Gastroesophageal sphincter (tissue), 3 donors: ENCODE measurements around the gene POC5.

Experiments used
- POLR2A ChIP-seq, 2 donors: fragments of 450-650 bp; IDR thresholded peaks; one replicate each; pipeline ENCODE4 v1.6.1; 2017; ENCODE audit warnings: antibody characterized with exemption in 2 of 2, mild to moderate bottlenecking in 2 of 2, moderate library complexity in 1 of 2
- POLR2AphosphoS5 ChIP-seq: sonication (generic); formaldehyde crosslinking; IDR thresholded peaks from one replicate; pipeline ENCODE4 v1.6.1; 2017; ENCODE audit warnings: antibody characterized with exemption
- TF ChIP-seq, protein P1 (sequence below), 4 experiments: fragments of 200-600 bp in 2 of 4; fragments of 450-650 bp in 2 of 4; sonication (generic) in 1 of 4; IDR thresholded peaks; one replicate each; pipeline ENCODE4 v1.5.1; 2017 to 2019; ENCODE audit warnings: antibody characterized with exemption in 4 of 4, mild to moderate bottlenecking in 2 of 4, moderate library complexity in 2 of 4

DNA sequence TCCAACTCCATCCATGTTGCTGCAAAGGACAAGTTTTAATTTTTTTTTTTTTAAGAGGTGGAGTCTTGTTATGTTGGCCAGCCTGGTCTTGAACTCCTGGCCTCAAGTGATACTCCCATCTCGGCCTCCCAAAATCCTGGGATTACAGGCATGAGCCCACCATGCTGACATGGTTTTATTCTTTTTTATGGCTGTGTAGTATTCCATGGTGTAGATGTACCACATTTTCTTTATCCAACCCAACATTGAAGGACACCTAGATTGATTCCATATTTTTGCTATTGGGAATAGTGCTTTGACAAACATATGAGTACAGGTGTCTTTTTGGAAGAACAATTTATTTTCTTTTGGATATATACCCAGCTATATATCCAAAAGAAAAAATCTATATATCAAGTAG, 6.1 kb upstream of the POC5 start:
- TF ChIP-seq, protein P1, sequence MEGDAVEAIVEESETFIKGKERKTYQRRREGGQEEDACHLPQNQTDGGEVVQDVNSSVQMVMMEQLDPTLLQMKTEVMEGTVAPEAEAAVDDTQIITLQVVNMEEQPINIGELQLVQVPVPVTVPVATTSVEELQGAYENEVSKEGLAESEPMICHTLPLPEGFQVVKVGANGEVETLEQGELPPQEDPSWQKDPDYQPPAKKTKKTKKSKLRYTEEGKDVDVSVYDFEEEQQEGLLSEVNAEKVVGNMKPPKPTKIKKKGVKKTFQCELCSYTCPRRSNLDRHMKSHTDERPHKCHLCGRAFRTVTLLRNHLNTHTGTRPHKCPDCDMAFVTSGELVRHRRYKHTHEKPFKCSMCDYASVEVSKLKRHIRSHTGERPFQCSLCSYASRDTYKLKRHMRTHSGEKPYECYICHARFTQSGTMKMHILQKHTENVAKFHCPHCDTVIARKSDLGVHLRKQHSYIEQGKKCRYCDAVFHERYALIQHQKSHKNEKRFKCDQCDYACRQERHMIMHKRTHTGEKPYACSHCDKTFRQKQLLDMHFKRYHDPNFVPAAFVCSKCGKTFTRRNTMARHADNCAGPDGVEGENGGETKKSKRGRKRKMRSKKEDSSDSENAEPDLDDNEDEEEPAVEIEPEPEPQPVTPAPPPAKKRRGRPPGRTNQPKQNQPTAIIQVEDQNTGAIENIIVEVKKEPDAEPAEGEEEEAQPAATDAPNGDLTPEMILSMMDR (IDR thresholded peaks at IDR 0.05), result no peak
- TF ChIP-seq POLR2AphosphoS5, result no peak
- TF ChIP-seq POLR2A (IDR thresholded peaks at IDR 0.05), result no peak
